ENCODE data around the gene CLPSL1. TPM values are rescaled to one million over a fixed set of nuclear protein-coding genes. Genes with fewer than 3 reads are reported as not detected.
"Not testable (repeated sequence)": the region's sequence is repeated elsewhere in the genome, so short reads cannot be mapped to it uniquely, and the experiment has no call there.

CLPSL1 gene
- total RNA-seq, result not detected
- not detected for polyA plus RNA-seq
- long read RNA-seq, donor 1, result 0 reads
- long read RNA-seq, donor 2, result 0 reads
- long read RNA-seq, donor 3, result 0 reads
- long read RNA-seq, donor 4, result 0 reads
- long read RNA-seq, donor 5, result 0 reads
- long read RNA-seq, donor 6, result 0 reads
- long read RNA-seq, donor 7, result 0 reads
- long read RNA-seq, donor 8, result 0 reads
- long read RNA-seq, donor 9, result 0 reads
- long read RNA-seq, donor 10, result 0 reads

DNA sequence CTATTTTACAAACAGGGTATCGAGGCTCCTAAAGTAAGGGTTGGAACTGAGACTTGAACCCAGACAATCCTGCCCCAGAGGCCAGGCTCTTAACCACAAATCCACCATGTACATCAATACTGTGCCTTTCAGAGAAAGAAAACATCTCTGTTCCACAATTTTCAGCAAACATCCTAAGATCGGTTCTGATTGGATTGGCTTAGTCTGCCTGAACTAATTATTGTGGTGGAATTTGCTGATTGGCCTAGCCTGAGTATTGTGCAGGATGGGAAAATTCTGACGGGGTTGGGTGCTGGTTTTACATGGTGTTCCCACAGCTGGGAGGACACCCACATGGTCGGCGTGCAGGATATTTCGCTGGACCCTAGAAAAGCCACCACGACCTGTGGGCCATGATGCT lies at the start of gene CLPSL1:
Gene CLPSL1, plus strand, starts transcription at position 301 of the 400 bp plus-strand sequence. Its CDS starts 92 bp downstream, at position 393.
- no peak within 1 kb of the TSS for H3K27ac ChIP-seq
- TF ChIP-seq POLR2AphosphoS5 (IDR thresholded peaks at IDR 0.05) (no peak), POLR2A (IDR thresholded peaks at IDR 0.05) (no peak), CTCF (IDR thresholded peaks at IDR 0.05) (no peak), EP300 (IDR thresholded peaks at IDR 0.05) (no peak)
- WGBS, 5 donors, result 83 to 87% (median 86%) methylated on average over 6 to 7 of the region's 7 CpGs
- peaks cover 0 to 52% (median 16%) of the 10 kb centered on the region in 3 donors for H3K27me3 ChIP-seq
- H3K9me3 ChIP-seq, result no peaks in the 10 kb centered on the region
- no peaks in the 10 kb centered on the region for H3K36me3 ChIP-seq
- H3K4me1 ChIP-seq, result peaks cover 6 to 10% (median 10%) of the 10 kb centered on the region in 4 donors
- no peak within 1 kb of the TSS for H3K4me3 ChIP-seq
- intact Hi-C loops (cut with DNase I; ENCODE audit: low total_unique reads), result no loop called here
- DNase-seq, result no peak

GRCh38 chr6:35731414-35731735 lies 49.4 kb upstream of the CLPSL1 start:
- DNase-seq, result peak; percentile 93 to 96
- H3K4me3 ChIP-seq, result peak overlapping the region; percentile 43 to 70 (median 56)
- no peak for TF ChIP-seq CTCF (IDR thresholded peaks at IDR 0.05)
- TF ChIP-seq POLR2A (IDR thresholded peaks at IDR 0.05), result peak in 1 of 4 donors; percentile 44
- peak; percentile 77 to 95 (median 90) for TF ChIP-seq POLR2AphosphoS5 (IDR thresholded peaks at IDR 0.05)
- intact Hi-C loops (cut with DNase I; ENCODE audit: low total_unique reads), result loop anchor here (5.0 kb wide), 1 partner anchor 44 kb away; the partner anchor contains the start of gene FKBP5
- no peaks in the 10 kb centered on the region for H3K36me3 ChIP-seq
- 0 to 2% (median 0%) methylated on average over 6 to 23 of the region's 23 CpGs for WGBS, 5 donors
- H3K4me1 ChIP-seq, result peaks cover 76 to 92% (median 87%) of the 10 kb centered on the region in 4 donors
- no peaks in the 10 kb centered on the region for H3K9me3 ChIP-seq
- H3K27me3 ChIP-seq, result no peaks in the 10 kb centered on the region
- peak overlapping the region; percentile 98 to 100 (median 100) for H3K27ac ChIP-seq

GRCh38 chr6:35731736-35732532 lies 48.9 kb upstream of the CLPSL1 start:
- H3K4me1 ChIP-seq, result peaks cover 71 to 92% (median 85%) of the 10 kb centered on the region in 4 donors
- no peaks in the 10 kb centered on the region for H3K9me3 ChIP-seq
- H3K4me3 ChIP-seq, result peak overlapping the region; percentile 43 to 70 (median 56)
- peak overlapping the region; percentile 98 to 100 (median 100) for H3K27ac ChIP-seq
- no peaks in the 10 kb centered on the region for H3K36me3 ChIP-seq
- no peaks in the 10 kb centered on the region for H3K27me3 ChIP-seq
- TF ChIP-seq POLR2AphosphoS5 (IDR thresholded peaks at IDR 0.05) (peak; percentile 83 to 89 (median 87)), EP300 (IDR thresholded peaks at IDR 0.05) (peak; percentile 96), POLR2A (IDR thresholded peaks at IDR 0.05) (peak in 1 of 4 donors; percentile 4), CTCF (IDR thresholded peaks at IDR 0.05) (no peak)
- 0 to 1% (median 1%) methylated on average over 25 to 61 of the region's 61 CpGs for WGBS, 5 donors
- peak; percentile 95 to 98 for DNase-seq
- intact Hi-C loops (cut with DNase I; ENCODE audit: low total_unique reads), result loop anchor here (5.0 kb wide), 1 partner anchor 45 kb away; the partner anchor contains the start of gene FKBP5

GRCh38 chr6:35733633-35734032 lies 47.2 kb upstream of the CLPSL1 start:
- TF ChIP-seq POLR2AphosphoS5 (IDR thresholded peaks at IDR 0.05) (no peak), CTCF (IDR thresholded peaks at IDR 0.05) (no peak), EP300 (IDR thresholded peaks at IDR 0.05) (no peak), POLR2A (IDR thresholded peaks at IDR 0.05) (no peak)
- peak overlapping the region; percentile 68 to 100 (median 100) for H3K27ac ChIP-seq
- intact Hi-C loops (cut with DNase I; ENCODE audit: low total_unique reads), result loop anchor here (5.0 kb wide), 1 partner anchor 46 kb away; the partner anchor contains the start of gene FKBP5
- no peak overlapping the region for H3K4me3 ChIP-seq
- H3K27me3 ChIP-seq, result no peaks in the 10 kb centered on the region
- H3K9me3 ChIP-seq, result no peaks in the 10 kb centered on the region
- H3K4me1 ChIP-seq, result peaks cover 68 to 92% (median 78%) of the 10 kb centered on the region in 4 donors
- DNase-seq, result peak in 1 of 2 donors; percentile 42
- WGBS, 5 donors, result 73 to 84% (median 78%) methylated on average over 8 of the region's 8 CpGs
- no peaks in the 10 kb centered on the region for H3K36me3 ChIP-seq

GRCh38 chr6:35734319-35734718 lies 46.5 kb upstream of the CLPSL1 start:
- H3K27me3 ChIP-seq, H3K4me3 ChIP-seq, DNase-seq, H3K36me3 ChIP-seq, H3K9me3 ChIP-seq: not testable (repeated sequence)
- H3K27ac ChIP-seq, result peak overlapping the region in 4 of 5 donors; percentile 100
- H3K4me1 ChIP-seq, result peaks cover 61 to 85% (median 71%) of the 10 kb centered on the region in 4 donors
- intact Hi-C loops (cut with DNase I; ENCODE audit: low total_unique reads), result loop anchor here (5.0 kb wide), 1 partner anchor 47 kb away; the partner anchor contains the start of gene FKBP5
- 95 to 98% (median 97%) methylated on average over 12 of the region's 12 CpGs for WGBS, 5 donors

All from stomach (tissue), 19 donors.